CD4-positive, alpha-beta memory T cell (primary cell): ENCODE data around the gene POLR2L. TPM values are rescaled to one million over a fixed set of nuclear protein-coding genes. Genes with fewer than 3 reads are reported as not detected.

Experiments
- CTCF ChIA-PET: fragments of 350-600 bp; sonication (Branson Sonifier 250); formaldehyde crosslinking; loops from one replicate; lab custom pipeline; 2021; ENCODE audit warnings: inconsistent platforms; ENCODE audit not compliant: partially characterized antibody; lab: Charles Lee
- POLR2A ChIA-PET: fragments of 350-600 bp; sonication (Branson Sonifier 250); formaldehyde crosslinking; loops from one replicate; lab custom pipeline; 2021; ENCODE audit not compliant: partially characterized antibody; lab: Charles Lee
- DNase-seq, 5 donors: peaks; one replicate each; pipeline versions ENCODE4 v3.0.0 to v3.0.0-alpha.2; 2020 to 2022; ENCODE audit warnings: mixed read lengths in 1 of 5
- H3K27ac ChIP-seq: one replicate; pipeline ENCODE4 v1.7.0; 2013; ENCODE audit warnings: low read depth, low read length
- H3K27me3 ChIP-seq: 2 replicates; pipeline ENCODE4 v1.7.0; 2013; ENCODE audit warnings: mild to moderate bottlenecking, low read length, moderate library complexity; ENCODE audit not compliant: insufficient read depth
- H3K36me3 ChIP-seq: 2 replicates; pipeline ENCODE4 v1.7.0; 2013; ENCODE audit warnings: mild to moderate bottlenecking, low read length, moderate library complexity; ENCODE audit not compliant: insufficient read depth
- H3K4me1 ChIP-seq: 2 replicates; pipeline ENCODE4 v1.7.0; 2013; ENCODE audit warnings: mild to moderate bottlenecking, low read length, moderate library complexity; ENCODE audit not compliant: insufficient read depth
- H3K4me3 ChIP-seq, 2 donors: one replicate each; pipeline ENCODE4 v1.7.0; 2013; ENCODE audit warnings: low read length in 2 of 2, mild to moderate bottlenecking in 1 of 2
- H3K9me3 ChIP-seq, 2 donors: one replicate each; pipeline ENCODE4 v1.7.0; 2013; ENCODE audit warnings: low read length in 2 of 2, control low read depth in 1 of 2; ENCODE audit not compliant: control insufficient read depth in 1 of 2
- H3K27ac Mint-ChIP-seq, 7 donors: one replicate each; pipeline ENCODE4 v1.8.0; 2020 to 2021; ENCODE audit warnings: mixed read lengths in 7 of 7, mild to moderate bottlenecking in 6 of 7, inconsistent platforms in 3 of 7, moderate library complexity in 3 of 7
- H3K27me3 Mint-ChIP-seq, 2 donors: one replicate each; pipeline ENCODE4 v1.8.0; 2020 to 2021; ENCODE audit warnings: mixed read lengths in 2 of 2
- H3K36me3 Mint-ChIP-seq, 2 donors: one replicate each; pipeline ENCODE4 v1.8.0; 2020 to 2021; ENCODE audit warnings: mixed read lengths in 2 of 2, inconsistent platforms in 1 of 2, mild to moderate bottlenecking in 1 of 2
- H3K4me1 Mint-ChIP-seq, 4 donors: one replicate each; pipeline ENCODE4 v1.8.0; 2020 to 2021; ENCODE audit warnings: mixed read lengths in 4 of 4, mild to moderate bottlenecking in 1 of 4
- H3K4me3 Mint-ChIP-seq, 8 donors: one replicate each; pipeline ENCODE4 v1.8.0; 2020 to 2021; ENCODE audit warnings: mixed read lengths in 8 of 8, mild to moderate bottlenecking in 7 of 8, moderate library complexity in 6 of 8, inconsistent platforms in 3 of 8
- H3K9me3 Mint-ChIP-seq, 8 donors: one replicate each; pipeline ENCODE4 v1.8.0; 2020 to 2021; ENCODE audit warnings: mixed read lengths in 8 of 8, mild to moderate bottlenecking in 5 of 8, inconsistent platforms in 3 of 8, moderate library complexity in 1 of 8
- intact Hi-C: fragments of 100-400 bp; cut with micrococcal nuclease; formaldehyde crosslinking; loops from one replicate; pipeline ENCODE4 v1.15.1; 2023
- polyA plus RNA-seq, 2 donors: library from polyadenylated mRNA; unstranded; fragments of 300-500 nt; fragmentation: Illumina TruSeq; gene quantifications; one replicate each; pipeline ENCODE4 v1.2.3, GENCODE V29; 2021
- total RNA-seq, 2 experiments: library from RNA; stranded (reverse); gene quantifications; one replicate each; pipeline ENCODE4 v1.2.3, GENCODE V29; 2021

Gene POLR2L
- total and polyA plus RNA-seq, 4 experiments from 2014 or later: 55.8 to 108 (median 69.9) TPM

GRCh38 chr11:832529-833113 is 9.7 kb downstream of the POLR2L start, which contains the start of gene CD151:
CD151 (plus strand) TSS chr11:832952; CDS start chr11:836070, 3,118 bp downstream.
- Histone ChIP-seq H3K36me3 (no peaks in the 10 kb centered on the region), H3K9me3 (no peaks in the 10 kb centered on the region), H3K27me3 (peaks cover 3% of the 10 kb centered on the region), H3K4me3 (peak within 1 kb of the TSS in 1 of 2 donors; percentile 43), H3K27ac (peak within 1 kb of the TSS; percentile 15), H3K4me1 (peaks cover 51% of the 10 kb centered on the region)
- Mint-ChIP-seq H3K4me1 (peaks cover 1 to 42% (median 18%) of the 10 kb centered on the region in 4 donors), H3K36me3 (peaks cover 0 to 3% of the 10 kb centered on the region in 2 donors), H3K4me3 (peak within 1 kb of the TSS; percentile 51 to 82 (median 68)), H3K27me3 (peaks cover 7 to 12% of the 10 kb centered on the region in 2 donors), H3K9me3 (no peaks in the 10 kb centered on the region), H3K27ac (peak within 1 kb of the TSS in 3 of 7 donors; percentile 19 to 63 (median 36))
- intact Hi-C loops: loop anchor here (2.0 kb wide), 1 partner anchor 14 kb away; the partner anchor contains the start of gene PNPLA2
- peak in 1 of 5 donors; percentile 45 for DNase-seq
- ChIA-PET CTCF (interaction anchor here (1.5 kb wide), 1 partner anchor 16 kb away, joined by 3 read pairs; no protein-coding TSS in a partner anchor), POLR2A (interaction anchor here (0.9 to 7.2 kb wide), 3 partner anchors 10 to 27 kb away, joined by 3 to 101 read pairs (median 67); partner anchors contain the start of genes PIDD1, PNPLA2, POLR2L and TSPAN4)

GRCh38 chr11:831961-832528 is 10.3 kb downstream of the POLR2L start:
- H3K27me3 ChIP-seq: peaks cover 3% of the 10 kb centered on the region
- H3K36me3 Mint-ChIP-seq: no peaks in the 10 kb centered on the region
- peak overlapping the region in 2 of 7 donors; percentile 19 to 63 for H3K27ac Mint-ChIP-seq
- H3K4me3 Mint-ChIP-seq: peak overlapping the region in 7 of 8 donors; percentile 17 to 81 (median 43)
- no peak overlapping the region for H3K4me3 ChIP-seq
- peaks cover 3 to 45% (median 20%) of the 10 kb centered on the region in 4 donors for H3K4me1 Mint-ChIP-seq
- DNase-seq: no peak
- H3K36me3 ChIP-seq: no peaks in the 10 kb centered on the region
- no peaks in the 10 kb centered on the region for H3K9me3 Mint-ChIP-seq
- no peaks in the 10 kb centered on the region for H3K9me3 ChIP-seq
- peaks cover 55% of the 10 kb centered on the region for H3K4me1 ChIP-seq
- ChIA-PET POLR2A (interaction anchor here (1.5 to 7.2 kb wide), 4 partner anchors 11 to 27 kb away, joined by 3 to 101 read pairs (median 40); partner anchors contain the start of genes PIDD1, PNPLA2, POLR2L and RPLP2), CTCF (interaction anchor here (1.5 kb wide), 1 partner anchor 16 kb away, joined by 3 read pairs; no protein-coding TSS in a partner anchor)
- H3K27ac ChIP-seq: no peak overlapping the region
- intact Hi-C loops: loop anchor here (2.0 kb wide), 1 partner anchor 13 kb away; the partner anchor contains the start of gene PNPLA2
- peaks cover 7 to 14% of the 10 kb centered on the region in 2 donors for H3K27me3 Mint-ChIP-seq

- Mint-ChIP-seq H3K4me3 (peak overlapping the region in 7 of 8 donors; percentile 21 to 81 (median 44)), H3K4me1 (peaks cover 5 to 45% (median 24%) of the 10 kb centered on the region in 4 donors), H3K9me3 (no peaks in the 10 kb centered on the region), H3K27ac (peak overlapping the region in 2 of 7 donors; percentile 19 to 63), H3K36me3 (no peaks in the 10 kb centered on the region), H3K27me3 (peaks cover 9 to 19% of the 10 kb centered on the region in 2 donors)
- CTCF ChIA-PET: interaction anchor here (1.5 kb wide), 1 partner anchor 17 kb away, joined by 3 read pairs; no protein-coding TSS in a partner anchor
- peak overlapping the region in 1 of 2 donors; percentile 35 for H3K4me3 ChIP-seq
- no peaks in the 10 kb centered on the region for H3K36me3 ChIP-seq
- intact Hi-C loops: no loop called here
- H3K9me3 ChIP-seq: no peaks in the 10 kb centered on the region
- no peak for DNase-seq
- H3K27me3 ChIP-seq: peaks cover 3% of the 10 kb centered on the region
- POLR2A ChIA-PET: interaction anchor here (1.0 to 7.2 kb wide), 5 partner anchors 11 to 26 kb away, joined by 3 to 101 read pairs (median 12); partner anchors contain the start of genes PIDD1, PNPLA2, POLR2L and RPLP2
- peaks cover 61% of the 10 kb centered on the region for H3K4me1 ChIP-seq
- H3K27ac ChIP-seq: no peak overlapping the region
Measured at GRCh38 chr11:831118-831864, 11.0 kb downstream of the POLR2L start.

- peak overlapping the region in 7 of 8 donors; percentile 25 to 66 (median 57) for H3K4me3 Mint-ChIP-seq
- peak overlapping the region in 1 of 2 donors; percentile 35 for H3K4me3 ChIP-seq
- H3K9me3 ChIP-seq: no peaks in the 10 kb centered on the region
- intact Hi-C loops: no loop called here
- ChIA-PET POLR2A (interaction anchor here (1.0 to 7.2 kb wide), 5 partner anchors 10 to 25 kb away, joined by 3 to 101 read pairs (median 12); partner anchors contain the start of genes PIDD1, PNPLA2, POLR2L and RPLP2), CTCF (no interaction called here)
- peaks cover 9 to 19% of the 10 kb centered on the region in 2 donors for H3K27me3 Mint-ChIP-seq
- peaks cover 5 to 45% (median 24%) of the 10 kb centered on the region in 4 donors for H3K4me1 Mint-ChIP-seq
- no peak overlapping the region for H3K27ac Mint-ChIP-seq
- no peaks in the 10 kb centered on the region for H3K9me3 Mint-ChIP-seq
- H3K27ac ChIP-seq: no peak overlapping the region
- no peaks in the 10 kb centered on the region for H3K36me3 Mint-ChIP-seq
- peak in 4 of 5 donors; percentile 26 to 61 (median 38) for DNase-seq
- H3K27me3 ChIP-seq: peaks cover 3% of the 10 kb centered on the region
- peaks cover 63% of the 10 kb centered on the region for H3K4me1 ChIP-seq
- H3K36me3 ChIP-seq: no peaks in the 10 kb centered on the region
Measured at GRCh38 chr11:830295-831117, 11.8 kb downstream of the POLR2L start.

GRCh38 chr11:829847-830294 is 12.5 kb downstream of the POLR2L start:
- H3K27me3 Mint-ChIP-seq: peaks cover 9 to 19% of the 10 kb centered on the region in 2 donors
- peaks cover 5 to 45% (median 24%) of the 10 kb centered on the region in 4 donors for H3K4me1 Mint-ChIP-seq
- H3K36me3 Mint-ChIP-seq: peaks cover 5 to 6% of the 10 kb centered on the region in 2 donors
- peak overlapping the region in 7 of 8 donors; percentile 21 to 57 (median 46) for H3K4me3 Mint-ChIP-seq
- peaks cover 3% of the 10 kb centered on the region for H3K27me3 ChIP-seq
- H3K4me1 ChIP-seq: peaks cover 63% of the 10 kb centered on the region
- ChIA-PET POLR2A (interaction anchor here (0.8 to 7.2 kb wide), 5 partner anchors 8 to 21 kb away, joined by 3 to 101 read pairs (median 12); partner anchors contain the start of genes PNPLA2, POLR2L, RPLP2 and TSPAN4), CTCF (no interaction called here)
- no peak overlapping the region for H3K27ac ChIP-seq
- H3K27ac Mint-ChIP-seq: no peak overlapping the region
- no peak overlapping the region for H3K4me3 ChIP-seq
- intact Hi-C loops: no loop called here
- no peaks in the 10 kb centered on the region for H3K9me3 ChIP-seq
- no peaks in the 10 kb centered on the region for H3K9me3 Mint-ChIP-seq
- no peak for DNase-seq
- H3K36me3 ChIP-seq: peaks cover 2% of the 10 kb centered on the region
